Measurements from ENCODE around the gene SDC3. TPM values are rescaled to one million over a fixed set of nuclear protein-coding genes. Genes with fewer than 3 reads are reported as not detected.
A peak's percentile ranks its signal among the peaks of the same experiment; 100 is the strongest.

Gene SDC3
- total RNA-seq, 1 donor from 2014 or later: 128 TPM

DNA sequence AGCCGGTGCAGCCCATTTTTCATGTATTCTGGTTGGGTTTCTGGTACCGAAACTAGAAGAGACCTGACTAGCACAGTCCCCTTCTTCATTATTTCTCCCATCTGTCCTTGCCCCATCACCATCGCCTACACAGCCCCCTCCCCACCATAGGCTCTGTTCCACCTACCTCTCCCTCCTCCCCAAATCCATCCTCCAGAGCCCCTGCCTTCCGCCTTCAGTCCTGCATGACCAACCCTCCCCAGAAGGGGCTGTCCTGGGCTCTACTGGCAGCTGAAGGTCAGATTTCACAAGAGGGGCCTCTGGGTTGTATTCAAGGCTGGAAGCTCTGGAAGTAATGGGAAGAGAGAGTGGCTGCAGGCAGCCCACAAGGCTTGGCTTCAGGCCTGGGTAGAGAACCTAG is 55.2 kb downstream of the SDC3 start:
- no peak for DNase-seq (ENCODE audit: low spot score)

DNA sequence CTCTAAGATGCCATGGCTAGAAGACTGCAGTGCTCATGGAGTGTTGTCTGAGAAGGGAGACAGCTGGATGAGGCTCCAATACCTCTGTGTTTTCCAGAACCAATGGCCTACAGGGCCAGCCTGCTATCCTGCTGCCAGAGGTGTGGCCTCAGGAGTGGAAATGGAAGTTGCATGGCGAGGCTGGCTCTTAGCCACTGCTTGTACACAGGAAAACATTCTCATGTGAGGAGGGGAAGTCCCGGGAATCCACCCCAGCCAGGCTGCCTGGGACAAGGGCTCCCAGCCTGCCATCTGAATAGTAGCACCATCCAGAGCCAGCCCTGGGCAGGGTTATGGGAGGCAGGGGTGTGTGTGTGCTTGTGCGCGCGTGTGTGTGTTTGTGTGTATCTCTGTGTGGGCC is 56.5 kb downstream of the SDC3 start:
- DNase-seq (ENCODE audit: low spot score): peak; percentile 82

GRCh38 chr1:30851286-30851685 is 57.3 kb downstream of the SDC3 start:
- no peak for DNase-seq (ENCODE audit: low spot score)

- DNase-seq (ENCODE audit: low spot score): no peak
Measured at GRCh38 chr1:30850607-30851006, 58.0 kb downstream of the SDC3 start.

- no peak for DNase-seq (ENCODE audit: low spot score)
Measured at GRCh38 chr1:30848130-30848529, 60.4 kb downstream of the SDC3 start.

- DNase-seq (ENCODE audit: low spot score): peak; percentile 84
Measured at GRCh38 chr1:30847358-30847972, 61.1 kb downstream of the SDC3 start.

GRCh38 chr1:30846587-30846986 is 62.0 kb downstream of the SDC3 start:
- DNase-seq (ENCODE audit: low spot score): no peak

- no peak for DNase-seq (ENCODE audit: low spot score)
Measured at GRCh38 chr1:30845904-30846290, 62.7 kb downstream of the SDC3 start.

DNA sequence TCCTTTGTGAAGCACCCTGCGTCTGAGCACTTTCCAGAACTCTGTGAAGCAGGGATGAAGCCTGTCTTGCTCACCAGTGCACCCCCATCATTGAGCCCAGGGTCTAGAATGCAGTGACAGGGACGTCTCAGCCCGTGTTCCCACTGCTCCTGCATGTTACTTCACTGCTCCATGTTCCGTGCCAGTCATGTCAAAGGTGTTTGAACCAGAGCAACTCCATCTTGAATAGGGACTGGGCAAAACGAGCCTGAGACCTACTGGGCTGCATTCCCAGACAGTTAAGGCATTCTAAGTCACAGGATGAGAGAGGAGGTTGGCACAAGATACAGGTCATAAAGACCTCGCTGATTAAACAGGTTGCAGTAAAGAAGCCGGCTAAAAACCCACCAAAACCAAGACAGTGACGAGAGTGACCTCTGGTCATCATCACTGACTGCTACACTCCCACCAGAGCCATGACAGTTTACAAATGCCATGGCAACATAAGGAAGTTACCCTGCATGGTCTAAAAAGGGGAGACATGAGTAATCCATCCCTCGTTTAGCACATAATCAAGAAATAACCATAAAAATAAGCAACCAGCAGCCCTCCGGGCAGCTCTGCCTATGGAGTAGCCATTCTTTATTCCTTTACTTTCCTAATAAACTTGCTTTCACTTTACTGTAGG is 63.2 kb downstream of the SDC3 start:
- no peak for DNase-seq (ENCODE audit: low spot score)

- DNase-seq (ENCODE audit: low spot score): no peak
Measured at GRCh38 chr1:30844631-30845030, 63.9 kb downstream of the SDC3 start.

- DNase-seq (ENCODE audit: low spot score): no peak
Measured at GRCh38 chr1:30842697-30843354, 65.7 kb downstream of the SDC3 start.

GRCh38 chr1:30840904-30841598 is 67.5 kb downstream of the SDC3 start:
- peak; percentile 53 for DNase-seq (ENCODE audit: low spot score)

DNA sequence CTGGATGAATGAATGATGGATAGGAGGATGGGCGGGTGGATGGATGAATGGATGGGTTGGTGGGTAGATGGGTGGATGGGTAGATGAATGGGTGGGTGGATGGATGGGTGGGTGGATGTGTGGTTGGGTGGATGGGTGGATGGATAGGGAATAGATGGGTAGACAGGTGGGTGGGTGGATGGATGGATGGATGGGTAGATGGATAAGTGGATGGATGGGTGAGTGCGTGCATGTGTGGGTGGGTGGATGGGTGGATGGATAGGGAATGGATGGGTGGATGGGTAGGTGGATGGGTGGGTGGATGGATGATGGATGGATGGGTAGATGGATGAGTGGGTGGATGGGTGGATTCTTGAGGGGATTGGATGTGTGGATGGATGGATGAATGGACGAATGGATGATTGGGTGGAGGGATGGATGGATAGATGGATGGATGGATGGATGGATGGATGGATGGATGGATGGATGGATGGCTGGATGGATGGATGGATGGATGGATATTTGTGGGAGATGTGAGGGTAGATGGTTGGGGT is 68.7 kb downstream of the SDC3 start:
- DNase-seq (ENCODE audit: low spot score): no peak

- DNase-seq (ENCODE audit: low spot score): no peak
Measured at GRCh38 chr1:30838996-30839395, 69.6 kb downstream of the SDC3 start.

- DNase-seq (ENCODE audit: low spot score): no peak
Measured at GRCh38 chr1:30837653-30838052, 70.9 kb downstream of the SDC3 start.

- no peak for DNase-seq (ENCODE audit: low spot score)
Measured at GRCh38 chr1:30834253-30834652, 74.3 kb downstream of the SDC3 start.

GRCh38 chr1:30830537-30830936 is 78.0 kb downstream of the SDC3 start:
- no peak for DNase-seq (ENCODE audit: low spot score)

- DNase-seq (ENCODE audit: low spot score): no peak
Measured at GRCh38 chr1:30829889-30830288, 78.7 kb downstream of the SDC3 start.

DNA sequence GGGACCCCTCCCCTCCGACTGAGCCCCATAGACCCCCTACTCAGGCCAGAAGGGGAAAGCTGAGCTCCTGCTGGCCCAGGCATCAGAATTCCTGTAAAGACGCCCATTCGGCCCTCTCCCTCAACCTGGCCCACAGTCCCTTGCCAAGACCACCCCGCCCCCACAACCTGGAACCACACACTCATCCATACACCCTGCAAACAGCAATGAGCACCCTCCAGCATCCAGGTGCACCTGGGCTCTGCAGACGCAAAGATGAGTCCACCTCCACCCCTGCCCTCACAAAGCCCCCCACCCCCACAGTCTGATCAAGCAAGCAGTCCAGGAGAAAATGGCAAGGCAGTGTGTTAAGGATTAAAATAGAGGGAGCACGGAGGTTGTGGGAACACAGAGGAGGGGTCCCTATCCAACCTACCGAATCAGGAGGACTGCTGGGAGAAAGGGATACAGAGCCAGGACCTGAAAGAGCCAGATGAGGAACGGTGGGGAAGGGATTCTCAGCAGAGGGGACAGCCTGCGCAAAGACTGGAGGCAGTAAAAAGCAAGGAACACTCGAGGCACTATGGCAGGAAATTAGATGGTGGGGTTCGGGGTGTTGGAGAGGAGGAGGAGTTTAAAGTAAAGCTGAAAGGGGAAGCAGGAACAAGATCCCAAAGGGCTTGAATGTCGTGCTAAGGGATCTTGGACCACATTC is 83.7 kb downstream of the SDC3 start:
- no peak for DNase-seq (ENCODE audit: low spot score)

GRCh38 chr1:30823969-30824735 is 84.4 kb downstream of the SDC3 start:
- DNase-seq (ENCODE audit: low spot score): peak; percentile 96

- DNase-seq (ENCODE audit: low spot score): no peak
Measured at GRCh38 chr1:30823627-30823968, 85.0 kb downstream of the SDC3 start.

Measured in mucosa of gallbladder (tissue), 1 donor.